Anterior cingulate cortex (tissue), 58 donors: ENCODE data around the gene PLCH2.
A peak's percentile ranks its signal among the peaks of the same experiment; 100 is the strongest.

ENCODE experiments used
- DNase-seq, 58 donors: peaks; one replicate each; lab custom pipeline; 2025; lab: John Stamatoyannopoulos, UW

The PLCH2 gene, protein sequence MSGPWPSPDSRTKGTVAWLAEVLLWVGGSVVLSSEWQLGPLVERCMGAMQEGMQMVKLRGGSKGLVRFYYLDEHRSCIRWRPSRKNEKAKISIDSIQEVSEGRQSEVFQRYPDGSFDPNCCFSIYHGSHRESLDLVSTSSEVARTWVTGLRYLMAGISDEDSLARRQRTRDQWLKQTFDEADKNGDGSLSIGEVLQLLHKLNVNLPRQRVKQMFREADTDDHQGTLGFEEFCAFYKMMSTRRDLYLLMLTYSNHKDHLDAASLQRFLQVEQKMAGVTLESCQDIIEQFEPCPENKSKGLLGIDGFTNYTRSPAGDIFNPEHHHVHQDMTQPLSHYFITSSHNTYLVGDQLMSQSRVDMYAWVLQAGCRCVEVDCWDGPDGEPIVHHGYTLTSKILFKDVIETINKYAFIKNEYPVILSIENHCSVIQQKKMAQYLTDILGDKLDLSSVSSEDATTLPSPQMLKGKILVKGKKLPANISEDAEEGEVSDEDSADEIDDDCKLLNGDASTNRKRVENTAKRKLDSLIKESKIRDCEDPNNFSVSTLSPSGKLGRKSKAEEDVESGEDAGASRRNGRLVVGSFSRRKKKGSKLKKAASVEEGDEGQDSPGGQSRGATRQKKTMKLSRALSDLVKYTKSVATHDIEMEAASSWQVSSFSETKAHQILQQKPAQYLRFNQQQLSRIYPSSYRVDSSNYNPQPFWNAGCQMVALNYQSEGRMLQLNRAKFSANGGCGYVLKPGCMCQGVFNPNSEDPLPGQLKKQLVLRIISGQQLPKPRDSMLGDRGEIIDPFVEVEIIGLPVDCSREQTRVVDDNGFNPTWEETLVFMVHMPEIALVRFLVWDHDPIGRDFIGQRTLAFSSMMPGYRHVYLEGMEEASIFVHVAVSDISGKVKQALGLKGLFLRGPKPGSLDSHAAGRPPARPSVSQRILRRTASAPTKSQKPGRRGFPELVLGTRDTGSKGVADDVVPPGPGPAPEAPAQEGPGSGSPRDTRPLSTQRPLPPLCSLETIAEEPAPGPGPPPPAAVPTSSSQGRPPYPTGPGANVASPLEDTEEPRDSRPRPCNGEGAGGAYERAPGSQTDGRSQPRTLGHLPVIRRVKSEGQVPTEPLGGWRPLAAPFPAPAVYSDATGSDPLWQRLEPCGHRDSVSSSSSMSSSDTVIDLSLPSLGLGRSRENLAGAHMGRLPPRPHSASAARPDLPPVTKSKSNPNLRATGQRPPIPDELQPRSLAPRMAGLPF (N-terminal part only)

GRCh38 chr1:2476061-2476999, at the start of gene PLCH2:
TSS of gene PLCH2 (plus strand) at chr1:2476289. CDS start at chr1:2476589, 300 bp downstream.
- DNase-seq, result no peak

DNA sequence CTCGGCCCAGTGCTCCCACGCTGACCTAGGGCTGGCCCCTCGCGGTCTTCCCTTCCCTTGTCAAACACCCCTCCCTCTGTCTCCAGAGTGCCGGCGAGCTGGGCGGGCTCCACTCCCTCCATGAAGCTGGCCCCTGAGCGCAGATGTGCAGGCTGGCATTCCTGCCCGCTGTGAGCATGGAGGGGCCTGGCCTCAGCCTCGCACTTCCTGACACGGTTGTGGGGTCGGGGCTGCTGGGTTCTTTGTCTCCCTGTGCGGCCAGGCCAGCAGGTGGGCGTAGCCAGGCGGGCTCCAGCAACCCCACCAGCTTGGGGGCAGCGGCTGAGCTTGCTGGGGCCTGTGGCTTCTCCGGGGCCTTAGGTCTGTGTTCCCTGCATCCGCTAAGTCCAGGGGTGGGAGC, 49.5 kb upstream of the PLCH2 start:
- DNase-seq, result no peak

DNA sequence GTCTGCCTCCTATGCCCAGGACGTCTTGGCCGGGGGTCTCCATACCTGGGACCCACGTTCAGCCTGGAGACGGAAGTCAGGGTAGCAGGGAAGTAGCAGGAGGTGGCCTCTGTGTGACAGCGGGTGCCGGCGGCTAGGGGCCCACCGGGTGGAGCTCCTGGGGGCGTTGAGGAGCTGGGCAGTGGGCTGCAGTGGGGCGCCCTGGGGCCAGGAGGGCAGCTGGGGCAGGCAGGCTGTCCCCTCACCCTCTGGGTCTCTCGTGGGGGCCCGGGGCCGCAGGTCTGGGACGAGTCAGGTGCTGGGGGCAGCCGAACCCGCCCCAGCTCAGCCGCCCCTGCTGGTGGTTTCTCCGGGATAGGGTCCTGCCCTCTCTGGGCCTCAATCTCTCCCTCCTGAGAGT, 49.0 kb upstream of the PLCH2 start:
- no peak for DNase-seq

DNA sequence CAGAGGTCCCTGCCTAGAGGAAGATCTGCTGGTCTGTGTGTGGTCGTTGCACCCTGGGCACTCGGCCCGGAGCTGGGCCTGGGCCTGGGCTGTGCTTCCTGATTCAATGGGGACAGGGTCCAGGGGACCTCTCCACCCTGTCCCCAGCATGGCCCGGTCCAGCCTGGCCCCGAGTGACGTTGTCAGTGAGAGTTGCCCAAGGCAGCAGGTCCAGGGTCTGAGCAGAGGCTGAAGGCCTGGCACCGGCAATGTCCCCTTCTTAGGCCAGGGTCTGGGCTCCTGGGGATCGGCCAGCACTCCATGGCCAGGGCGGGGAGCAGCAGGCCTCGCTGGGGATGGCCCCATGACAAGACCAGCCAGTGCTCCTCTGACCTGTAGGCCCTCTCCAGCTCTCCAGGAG, 48.1 kb upstream of the PLCH2 start:
- no peak for DNase-seq

DNA sequence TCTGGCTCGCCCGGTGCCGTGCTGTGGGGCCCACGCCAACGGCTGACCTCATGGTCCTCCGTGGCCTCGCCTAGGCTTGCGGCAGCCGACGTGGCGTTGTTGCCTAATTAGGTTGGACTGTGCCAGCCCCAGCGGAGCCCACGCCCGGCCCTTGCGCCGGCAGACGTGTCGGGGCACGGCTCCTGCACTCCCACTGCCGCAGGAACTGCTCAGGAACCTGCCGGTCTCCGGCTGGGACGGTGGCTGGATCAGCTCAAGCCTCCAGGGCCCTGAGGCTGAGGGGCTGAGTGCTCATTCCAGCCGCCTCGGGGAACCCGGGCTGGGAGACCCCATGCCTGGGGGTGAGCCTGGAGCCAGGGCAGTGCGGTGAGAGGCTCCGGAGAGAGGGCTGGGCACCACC, 47.6 kb upstream of the PLCH2 start:
- DNase-seq, result no peak

- DNase-seq, result no peak
Measured at GRCh38 chr1:2429780-2430591, 46.1 kb upstream of the PLCH2 start.

GRCh38 chr1:2430592-2430973, 45.5 kb upstream of the PLCH2 start:
- DNase-seq, result no peak

DNA sequence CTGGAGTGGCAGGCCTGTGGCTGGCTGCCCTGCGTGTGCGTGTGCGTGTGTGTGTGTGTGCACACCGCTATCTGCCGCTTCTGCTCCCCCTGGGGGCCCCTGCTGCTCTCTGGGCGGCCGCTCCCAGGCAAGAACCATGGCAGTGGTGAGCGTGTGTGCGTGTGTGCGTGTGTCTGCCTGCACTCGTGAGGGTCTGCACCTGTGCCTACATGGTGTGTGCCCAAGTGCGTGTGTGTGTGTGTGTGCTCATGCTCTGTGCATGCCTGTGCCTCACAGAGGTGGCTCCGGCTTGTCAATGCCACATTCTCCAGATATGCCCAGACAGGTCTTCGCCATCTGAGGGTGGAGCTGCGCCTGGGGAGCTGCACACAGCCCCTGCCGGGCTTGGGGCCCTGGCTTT, 45.0 kb upstream of the PLCH2 start:
- no peak for DNase-seq

DNA sequence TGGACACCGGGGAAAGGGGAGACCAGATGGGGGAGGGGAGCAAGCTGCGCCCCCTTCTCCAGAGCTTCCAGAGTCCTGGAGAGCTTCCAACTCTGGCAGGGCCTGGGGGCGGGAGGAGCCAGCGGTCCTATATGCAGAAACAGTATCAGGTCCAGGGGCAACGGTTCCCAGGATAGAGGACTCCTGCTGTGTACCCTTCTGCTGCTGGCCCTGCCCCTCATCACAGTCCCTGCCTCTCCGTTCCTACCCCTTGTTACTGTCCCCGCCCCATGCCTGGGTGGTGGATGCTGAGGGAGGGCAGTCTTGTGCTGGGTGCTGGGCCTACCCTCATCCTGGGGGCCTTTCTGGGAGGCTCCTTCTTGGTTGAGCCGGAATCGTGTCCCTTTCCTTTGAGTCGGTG, 44.6 kb upstream of the PLCH2 start:
- no peak for DNase-seq

DNA sequence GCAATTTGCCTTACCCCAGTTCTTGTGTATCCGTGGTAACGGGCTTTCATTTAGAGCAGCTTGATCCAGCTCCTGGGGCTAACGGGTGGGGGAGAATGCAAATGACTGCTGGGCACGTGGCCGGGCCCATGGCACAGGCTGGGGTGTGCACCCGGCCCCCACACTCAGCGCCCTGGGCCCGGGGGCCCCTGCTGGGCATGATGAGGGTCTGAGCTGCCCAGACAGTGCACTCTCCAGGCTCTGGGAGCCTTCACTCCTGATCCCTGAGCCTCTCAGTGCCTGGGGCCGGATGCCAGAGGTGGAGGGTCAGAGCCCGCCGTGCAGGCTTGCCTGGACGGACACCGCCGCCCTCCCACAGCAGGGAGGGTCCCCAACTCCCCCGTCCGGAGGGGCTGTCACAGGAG, 43.6 kb upstream of the PLCH2 start:
- DNase-seq, result peak in 11 of 58 donors; percentile 11 to 57 (median 35)

DNA sequence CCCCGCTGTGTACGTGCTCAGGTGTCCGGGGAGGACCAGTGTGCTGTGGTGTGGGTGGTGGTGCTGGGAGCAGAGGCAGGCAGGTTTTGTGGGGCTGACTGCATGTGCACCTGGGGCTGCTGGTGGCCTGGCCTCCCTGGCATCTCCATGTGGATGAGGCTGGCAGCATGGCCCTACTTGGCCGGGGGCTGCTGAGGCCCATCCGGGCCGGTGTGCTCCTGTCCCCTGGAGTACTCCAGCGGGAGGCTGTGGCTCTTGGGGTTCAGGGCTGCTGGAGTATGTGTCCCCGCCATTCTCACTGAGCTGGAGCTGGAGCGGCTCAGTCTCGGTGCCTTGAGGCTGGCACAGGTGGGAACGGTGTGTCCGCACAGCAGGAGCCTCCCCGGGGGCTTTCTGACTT, 42.9 kb upstream of the PLCH2 start:
- DNase-seq, result no peak

DNA sequence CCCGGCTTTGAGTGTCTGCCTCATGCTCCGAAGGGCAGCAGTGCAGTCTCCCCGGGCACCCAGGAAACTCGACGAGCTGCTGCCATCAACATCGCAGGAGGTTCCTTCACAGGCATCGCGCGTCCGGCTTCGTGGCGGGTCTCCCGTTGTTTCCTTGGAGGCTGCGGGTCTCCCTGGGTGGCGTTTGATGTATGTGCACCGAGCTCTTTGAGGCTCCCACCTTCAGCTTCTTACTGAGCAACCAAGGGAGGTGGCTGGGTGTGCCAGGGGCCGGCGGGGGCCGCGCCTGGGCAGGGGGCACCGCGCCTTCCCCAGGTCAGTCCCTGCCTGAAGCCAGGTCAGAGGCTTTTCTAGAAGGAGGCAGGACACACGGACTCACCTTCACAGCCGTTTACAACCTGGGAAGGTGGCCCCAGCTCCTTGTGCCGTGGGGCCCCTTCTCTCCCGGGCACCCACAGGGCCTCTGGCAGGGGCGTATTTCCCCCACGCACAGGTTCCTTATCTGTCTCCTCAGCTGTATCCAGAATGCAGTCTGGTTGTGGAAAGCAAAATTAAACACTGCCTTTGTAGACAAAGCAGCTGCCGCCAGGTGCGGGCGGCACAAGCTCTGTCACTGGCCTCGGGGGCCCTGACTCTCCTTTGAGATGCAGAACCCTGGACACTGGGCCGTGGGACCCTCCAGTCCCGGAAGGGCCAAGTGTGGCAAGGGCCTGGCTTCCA, 42.0 kb upstream of the PLCH2 start:
- no peak for DNase-seq

- DNase-seq, result no peak
Measured at GRCh38 chr1:2435091-2435490, 41.0 kb upstream of the PLCH2 start.

- no peak for DNase-seq
Measured at GRCh38 chr1:2435746-2436355, 40.2 kb upstream of the PLCH2 start.

DNA sequence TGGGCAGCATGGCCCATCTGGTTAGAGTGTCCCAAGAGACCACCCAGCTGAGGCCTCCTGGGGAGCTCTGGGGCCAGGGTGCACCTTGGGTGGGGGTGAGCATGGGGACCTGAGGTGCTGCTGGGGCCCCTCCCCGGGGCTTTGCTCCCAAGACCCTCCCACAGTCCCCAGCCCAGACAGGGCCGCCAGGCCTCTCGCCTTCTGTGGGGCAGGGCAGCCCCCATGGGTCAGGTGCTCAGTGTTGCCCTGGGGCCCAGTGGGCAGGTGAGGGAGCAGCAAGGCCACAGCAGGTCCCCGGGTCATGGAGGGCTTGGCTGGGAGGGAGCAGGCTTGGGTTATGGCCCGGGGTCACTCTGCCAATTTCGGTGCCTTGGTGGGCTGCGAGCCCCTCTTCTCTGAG, 39.2 kb upstream of the PLCH2 start:
- no peak for DNase-seq

GRCh38 chr1:2437617-2438016, 38.5 kb upstream of the PLCH2 start:
- no peak for DNase-seq

- DNase-seq, result peak in 20 of 58 donors; percentile 18 to 57 (median 38)
Measured at GRCh38 chr1:2438038-2438437, 38.1 kb upstream of the PLCH2 start.

- no peak for DNase-seq
Measured at GRCh38 chr1:2438641-2439040, 37.4 kb upstream of the PLCH2 start.
